Naive B cell (primary cell): Measurements from ENCODE around the gene NR2F6. TPM values are rescaled to one million over a fixed set of nuclear protein-coding genes. Genes with fewer than 3 reads are reported as not detected.

Experiments used
- ATAC-seq, 2 donors: fragments of 150-1000 bp; cut with Tn5 transposase; 2 replicates each; pipeline ENCODE4 v1.10.0; 2021; ENCODE audit warnings: low read depth in 2 of 2, mild to moderate bottlenecking in 2 of 2, moderate library complexity in 2 of 2
- DNase-seq: peaks from one replicate; pipeline ENCODE4 v3.0.0; 2022
- H3K27ac Mint-ChIP-seq, 6 donors: one replicate each; pipeline ENCODE4 v1.8.0; 2020 to 2022; ENCODE audit warnings: mild to moderate bottlenecking in 6 of 6, mixed read lengths in 6 of 6, moderate library complexity in 5 of 6, inconsistent platforms in 2 of 6
- H3K27me3 Mint-ChIP-seq, 3 donors: one replicate each; pipeline ENCODE4 v1.8.0; 2021 to 2022; ENCODE audit warnings: mixed read lengths in 3 of 3, mild to moderate bottlenecking in 1 of 3
- H3K36me3 Mint-ChIP-seq, 2 donors: one replicate each; pipeline ENCODE4 v1.8.0; 2020 to 2022; ENCODE audit warnings: mixed read lengths in 2 of 2, inconsistent platforms in 1 of 2, mild to moderate bottlenecking in 1 of 2
- H3K4me1 Mint-ChIP-seq, 3 donors: one replicate each; pipeline ENCODE4 v1.8.0; 2020 to 2022; ENCODE audit warnings: mixed read lengths in 3 of 3, inconsistent platforms in 1 of 3, mild to moderate bottlenecking in 1 of 3, moderate library complexity in 1 of 3
- H3K4me3 Mint-ChIP-seq, 8 donors: one replicate each; pipeline ENCODE4 v1.8.0; 2020 to 2022; ENCODE audit warnings: mild to moderate bottlenecking in 8 of 8, mixed read lengths in 8 of 8, moderate library complexity in 8 of 8, inconsistent platforms in 2 of 8
- H3K9me3 Mint-ChIP-seq, 7 donors: one replicate each; pipeline ENCODE4 v1.8.0; 2020 to 2022; ENCODE audit warnings: mixed read lengths in 7 of 7, mild to moderate bottlenecking in 5 of 7, inconsistent platforms in 2 of 7, moderate library complexity in 1 of 7
- polyA plus RNA-seq, 6 donors: library from polyadenylated mRNA; unstranded; fragments of 300-500 nt; fragmentation: Illumina TruSeq; gene quantifications; one replicate each; pipeline ENCODE4 v1.2.3, GENCODE V29; 2021; ENCODE audit warnings: low read depth in 6 of 6

The NR2F6 gene
- polyA plus RNA-seq, 6 donors from 2014 or later, result 0.33 to 1.6 (median 1.0) TPM; not detected in 1

- peaks cover 0 to 6% (median 4%) of the 10 kb centered on the region in 3 donors for H3K27me3 Mint-ChIP-seq
- peaks cover 4 to 18% (median 8%) of the 10 kb centered on the region in 7 donors for H3K9me3 Mint-ChIP-seq
- DNase-seq (no peak), ATAC-seq (no peak)
- no peak overlapping the region for H3K4me3 Mint-ChIP-seq
- H3K4me1 Mint-ChIP-seq, result peaks cover 5 to 9% (median 6%) of the 10 kb centered on the region in 3 donors
- no peaks in the 10 kb centered on the region for H3K36me3 Mint-ChIP-seq
- H3K27ac Mint-ChIP-seq, result peak overlapping the region in 1 of 6 donors; percentile 41
Measured at GRCh38 chr19:17259118-17259780, 13.5 kb upstream of the NR2F6 start.

DNA sequence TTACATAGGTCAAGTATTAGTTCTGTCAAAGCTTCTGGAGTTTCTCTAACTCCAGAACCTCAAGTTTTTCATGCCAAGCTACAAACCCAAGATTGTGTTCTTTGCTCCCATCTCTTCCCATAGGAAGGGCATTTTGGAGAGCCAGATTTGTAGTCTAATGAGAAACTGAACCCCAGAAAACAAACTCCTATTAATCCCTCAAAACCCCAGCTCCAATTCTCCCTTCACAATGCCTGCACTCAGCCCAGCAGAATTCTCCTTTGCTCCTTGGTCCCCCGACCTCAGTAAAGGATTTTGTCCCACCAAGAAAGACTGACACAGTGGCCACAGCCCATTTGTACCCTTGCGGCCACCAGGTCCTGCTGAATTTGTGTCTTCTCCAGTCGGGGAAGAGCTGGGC is 10.4 kb upstream of the NR2F6 start:
- H3K36me3 Mint-ChIP-seq, result no peaks in the 10 kb centered on the region
- H3K27ac Mint-ChIP-seq, result no peak overlapping the region
- H3K4me1 Mint-ChIP-seq, result peaks cover 5 to 6% (median 6%) of the 10 kb centered on the region in 3 donors
- H3K4me3 Mint-ChIP-seq, result no peak overlapping the region
- DNase-seq, result no peak
- peaks cover 0 to 6% (median 4%) of the 10 kb centered on the region in 3 donors for H3K27me3 Mint-ChIP-seq
- no peak for ATAC-seq
- H3K9me3 Mint-ChIP-seq, result peaks cover 4 to 18% (median 8%) of the 10 kb centered on the region in 7 donors

DNA sequence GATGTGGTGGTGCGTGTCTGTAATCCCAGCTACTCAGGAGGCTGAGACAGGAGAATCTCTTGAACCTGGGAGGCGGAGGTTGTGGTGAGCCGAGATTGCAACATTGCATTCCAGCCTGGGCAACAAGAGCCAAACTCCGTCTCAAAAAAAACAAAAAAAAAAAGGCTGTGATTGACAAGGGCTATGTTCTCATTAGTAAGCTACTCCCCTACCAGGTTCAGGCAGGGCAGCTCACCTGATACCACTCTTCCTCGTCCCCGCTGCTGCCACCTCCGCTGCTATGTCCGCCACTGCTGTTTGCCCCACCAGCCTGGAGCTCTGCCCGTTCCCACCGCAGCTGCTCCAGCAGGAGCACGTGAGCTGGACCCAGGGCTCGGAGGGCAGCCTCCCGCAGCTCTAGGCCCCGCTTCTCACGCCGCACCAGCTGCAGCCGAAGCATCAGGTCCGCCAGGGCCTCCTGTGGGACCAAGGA is 9.5 kb upstream of the NR2F6 start:
- H3K36me3 Mint-ChIP-seq, result no peaks in the 10 kb centered on the region
- peaks cover 0 to under 1% (median 0%) of the 10 kb centered on the region in 3 donors for H3K4me1 Mint-ChIP-seq
- no peaks in the 10 kb centered on the region for H3K27me3 Mint-ChIP-seq
- ATAC-seq (no peak), DNase-seq (no peak)
- H3K4me3 Mint-ChIP-seq, result no peak overlapping the region
- H3K9me3 Mint-ChIP-seq, result peaks cover 0 to 10% (median 5%) of the 10 kb centered on the region in 7 donors
- no peak overlapping the region for H3K27ac Mint-ChIP-seq

DNA sequence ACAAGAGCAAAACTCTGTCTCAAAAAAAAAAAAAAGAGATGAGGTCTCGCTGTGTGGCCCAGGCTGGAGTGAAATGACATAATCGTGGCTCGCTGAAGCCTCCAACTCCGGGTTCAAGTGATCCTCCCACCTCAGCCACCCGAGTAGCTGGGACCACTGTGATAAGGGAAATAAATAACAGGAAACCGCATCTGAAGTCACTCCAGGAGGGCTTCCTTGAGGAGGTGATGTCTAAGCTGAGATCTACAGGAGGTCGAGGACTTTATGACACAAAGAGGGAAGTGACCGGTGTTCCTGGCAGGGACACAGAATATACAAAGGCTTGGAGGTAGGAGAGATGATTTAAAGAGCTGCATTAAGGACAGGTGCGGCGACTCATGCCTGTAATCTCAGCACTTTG is 8.9 kb upstream of the NR2F6 start:
- Mint-ChIP-seq H3K4me3 (no peak overlapping the region), H3K27ac (no peak overlapping the region), H3K36me3 (no peaks in the 10 kb centered on the region), H3K9me3 (peaks cover 0 to 8% (median 3%) of the 10 kb centered on the region in 7 donors), H3K4me1 (peaks cover 0 to 6% (median 0%) of the 10 kb centered on the region in 3 donors), H3K27me3 (no peaks in the 10 kb centered on the region)
- no peak for DNase-seq
- no peak for ATAC-seq

DNA sequence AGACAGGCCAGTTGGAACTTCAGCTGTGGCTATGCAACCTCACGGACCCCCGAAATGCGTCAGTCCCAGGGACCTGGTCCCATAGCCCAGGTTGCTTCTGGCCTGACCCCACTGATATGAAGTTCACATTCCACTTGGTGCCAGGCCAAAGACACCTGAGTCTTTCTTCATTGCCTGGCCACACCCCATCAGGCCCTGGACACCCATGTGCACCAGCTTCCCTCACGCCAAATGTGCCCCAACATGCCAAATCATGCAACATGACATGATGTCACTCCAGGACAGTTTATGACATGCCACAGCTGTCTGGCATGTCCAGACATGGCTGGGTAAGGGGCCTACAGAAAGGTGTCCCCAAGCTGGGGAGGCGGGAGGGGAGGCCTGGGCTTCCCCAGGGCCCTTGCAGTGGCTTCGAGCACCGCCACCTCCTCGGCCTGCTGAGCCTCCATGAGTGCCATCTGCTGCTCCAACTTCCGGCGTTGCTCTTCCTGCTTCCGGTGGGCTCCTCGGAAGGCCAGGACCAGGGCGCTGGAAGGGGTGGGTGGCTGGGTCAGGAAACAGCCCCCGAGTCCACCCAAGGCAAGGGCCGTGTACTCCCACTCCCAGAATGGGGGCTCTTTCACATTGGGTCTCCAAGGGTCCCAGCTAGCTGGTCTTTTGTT is 4.3 kb upstream of the NR2F6 start:
- H3K27ac Mint-ChIP-seq, result no peak overlapping the region
- H3K36me3 Mint-ChIP-seq, result no peaks in the 10 kb centered on the region
- no peaks in the 10 kb centered on the region for H3K27me3 Mint-ChIP-seq
- H3K9me3 Mint-ChIP-seq, result no peaks in the 10 kb centered on the region
- DNase-seq, result no peak
- H3K4me3 Mint-ChIP-seq, result no peak overlapping the region
- H3K4me1 Mint-ChIP-seq, result peaks cover 10 to 20% (median 10%) of the 10 kb centered on the region in 3 donors
- no peak for ATAC-seq

DNA sequence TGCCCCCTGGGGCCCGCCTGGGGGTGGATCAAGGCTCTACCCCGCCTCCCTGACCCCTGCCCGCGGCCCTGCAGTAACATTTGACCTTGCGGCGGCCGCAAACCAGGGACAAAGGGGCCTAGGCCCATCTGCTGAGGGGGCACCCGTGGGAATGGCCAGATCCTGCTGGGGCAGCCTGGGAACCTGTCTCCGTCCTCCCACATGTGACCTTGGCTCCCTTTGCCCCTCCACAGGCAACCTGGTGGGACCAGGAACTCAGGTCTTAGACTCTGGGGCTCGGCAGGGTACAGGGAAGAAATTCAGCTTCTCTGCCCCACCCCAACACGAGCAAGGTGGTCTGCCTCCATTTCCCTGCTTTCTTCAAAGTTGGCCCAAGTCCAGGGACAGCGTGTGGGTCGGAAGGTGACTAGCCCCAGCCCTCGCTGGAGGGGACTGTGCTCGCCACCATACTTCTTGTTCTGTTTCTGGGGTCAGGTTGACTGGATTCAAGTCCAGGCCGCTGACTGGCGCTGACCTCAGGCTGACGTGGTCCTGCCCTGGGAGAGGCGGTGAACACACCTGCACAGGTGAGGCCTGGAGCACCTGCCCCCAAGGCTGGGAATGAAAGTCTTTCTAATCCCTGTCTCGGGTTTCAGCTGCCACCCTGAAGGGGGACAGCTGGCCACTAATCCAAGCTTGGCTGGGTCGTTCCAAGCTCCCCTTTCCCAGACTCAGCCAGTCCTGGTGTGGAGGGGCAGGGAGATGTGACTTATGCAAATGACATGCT is 2.5 kb upstream of the NR2F6 start:
- peak overlapping the region in 5 of 8 donors; percentile 33 to 75 (median 54) for H3K4me3 Mint-ChIP-seq
- peak overlapping the region in 1 of 6 donors; percentile 26 for H3K27ac Mint-ChIP-seq

DNA sequence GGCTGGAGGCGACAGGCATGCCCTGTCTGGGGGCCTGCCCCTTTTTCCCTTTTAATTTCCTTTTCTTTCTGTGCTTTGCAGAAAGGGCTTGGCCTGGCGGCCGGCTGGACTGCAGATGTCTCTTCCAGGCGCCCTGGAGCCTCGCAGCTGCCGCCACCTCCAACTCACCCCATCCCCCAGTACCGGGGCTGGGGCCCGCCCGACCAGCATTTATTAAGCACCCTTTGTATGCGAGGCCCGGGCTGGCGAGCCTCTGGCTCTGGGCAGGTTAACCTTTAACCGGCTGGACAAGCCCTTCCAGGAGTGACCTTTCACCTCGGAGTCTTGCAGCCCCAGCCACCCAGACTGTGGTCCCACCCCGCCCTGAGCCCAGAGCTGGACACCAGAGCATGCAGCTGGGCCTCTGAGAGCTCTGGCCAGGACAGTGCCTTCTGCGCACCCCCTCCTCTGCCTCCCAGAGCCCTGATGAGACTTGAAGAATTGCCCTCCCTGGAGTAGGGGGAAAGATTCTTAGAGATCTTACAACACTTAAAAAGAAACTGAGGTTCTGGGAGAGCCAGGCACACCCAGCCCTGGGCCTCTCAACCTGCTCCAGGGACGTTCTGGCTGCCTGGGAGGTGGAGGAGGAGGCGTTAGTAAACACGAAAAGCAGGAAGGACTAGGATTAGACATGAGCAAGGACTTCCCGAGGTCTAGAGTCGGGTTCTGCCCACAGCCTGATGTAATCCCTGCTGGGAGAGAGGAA is 1.1 kb upstream of the NR2F6 start:
- ATAC-seq (no peak), DNase-seq (no peak)
- Mint-ChIP-seq H3K4me3 (peak overlapping the region; percentile 81 to 98 (median 95)), H3K27me3 (no peaks in the 10 kb centered on the region), H3K9me3 (no peaks in the 10 kb centered on the region), H3K36me3 (no peaks in the 10 kb centered on the region), H3K27ac (peak overlapping the region in 2 of 6 donors; percentile 92 to 98), H3K4me1 (peaks cover 16 to 29% (median 27%) of the 10 kb centered on the region in 3 donors)

More for the DNA sequence above, 2.5 kb upstream of the NR2F6 start:
- DNase-seq (no peak), ATAC-seq (no peak)
- H3K27me3 Mint-ChIP-seq, result no peaks in the 10 kb centered on the region
- peaks cover 10 to 21% (median 19%) of the 10 kb centered on the region in 3 donors for H3K4me1 Mint-ChIP-seq
- H3K9me3 Mint-ChIP-seq, result no peaks in the 10 kb centered on the region
- no peaks in the 10 kb centered on the region for H3K36me3 Mint-ChIP-seq

DNA sequence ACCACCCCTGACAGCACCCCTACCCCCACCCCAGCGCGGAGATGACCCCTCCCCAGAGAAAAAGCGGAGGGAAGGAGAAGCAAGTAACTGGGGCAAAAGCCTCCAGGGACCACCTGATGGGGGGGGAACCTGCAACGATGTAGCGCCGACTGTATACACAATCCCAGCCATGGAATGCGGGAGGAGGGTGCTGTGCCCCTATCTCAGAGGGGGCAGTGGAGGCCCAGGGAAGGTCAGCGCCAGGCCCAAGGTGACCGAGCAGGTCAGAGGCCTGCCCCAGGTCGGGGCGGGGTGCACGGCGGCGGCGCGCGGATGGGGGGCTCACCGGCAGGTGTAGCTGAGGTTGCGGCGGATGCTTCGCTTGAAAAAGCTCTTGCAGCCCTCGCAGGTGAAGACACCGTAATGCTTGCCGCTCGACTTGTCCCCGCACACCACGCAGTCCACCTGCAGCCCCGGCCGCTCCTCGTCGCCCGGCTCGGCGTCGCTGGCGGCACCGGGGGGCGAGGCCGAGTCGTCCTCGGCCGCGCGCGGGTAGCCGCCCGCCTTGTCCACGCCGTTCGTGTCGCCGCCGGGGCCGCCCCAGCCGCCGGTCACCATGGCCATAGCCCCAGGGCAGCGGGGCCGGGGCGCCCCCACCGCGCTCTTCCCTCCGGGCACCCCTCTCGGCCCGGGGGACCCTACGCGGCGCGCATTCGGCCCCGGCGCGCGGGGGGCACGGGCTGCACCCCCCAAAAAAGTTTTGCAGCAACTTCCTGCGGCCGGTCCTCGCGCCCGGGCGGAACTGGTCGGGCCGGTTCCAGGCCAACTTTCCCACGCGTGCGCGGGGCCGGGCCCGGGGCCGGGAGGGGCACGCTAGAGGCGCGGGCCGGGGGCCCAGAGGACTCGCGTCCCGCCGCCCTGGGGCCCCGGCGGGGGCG is 843 bp downstream of the NR2F6 start:
- Mint-ChIP-seq H3K27me3 (no peaks in the 10 kb centered on the region), H3K9me3 (no peaks in the 10 kb centered on the region), H3K27ac (peak overlapping the region in 3 of 6 donors; percentile 44 to 74 (median 54)), H3K4me3 (peak overlapping the region; percentile 37 to 80 (median 68)), H3K4me1 (peaks cover 16 to 32% (median 23%) of the 10 kb centered on the region in 3 donors), H3K36me3 (no peaks in the 10 kb centered on the region)
- ATAC-seq, result peak in 1 of 2 donors; percentile 3
- no peak for DNase-seq

DNA sequence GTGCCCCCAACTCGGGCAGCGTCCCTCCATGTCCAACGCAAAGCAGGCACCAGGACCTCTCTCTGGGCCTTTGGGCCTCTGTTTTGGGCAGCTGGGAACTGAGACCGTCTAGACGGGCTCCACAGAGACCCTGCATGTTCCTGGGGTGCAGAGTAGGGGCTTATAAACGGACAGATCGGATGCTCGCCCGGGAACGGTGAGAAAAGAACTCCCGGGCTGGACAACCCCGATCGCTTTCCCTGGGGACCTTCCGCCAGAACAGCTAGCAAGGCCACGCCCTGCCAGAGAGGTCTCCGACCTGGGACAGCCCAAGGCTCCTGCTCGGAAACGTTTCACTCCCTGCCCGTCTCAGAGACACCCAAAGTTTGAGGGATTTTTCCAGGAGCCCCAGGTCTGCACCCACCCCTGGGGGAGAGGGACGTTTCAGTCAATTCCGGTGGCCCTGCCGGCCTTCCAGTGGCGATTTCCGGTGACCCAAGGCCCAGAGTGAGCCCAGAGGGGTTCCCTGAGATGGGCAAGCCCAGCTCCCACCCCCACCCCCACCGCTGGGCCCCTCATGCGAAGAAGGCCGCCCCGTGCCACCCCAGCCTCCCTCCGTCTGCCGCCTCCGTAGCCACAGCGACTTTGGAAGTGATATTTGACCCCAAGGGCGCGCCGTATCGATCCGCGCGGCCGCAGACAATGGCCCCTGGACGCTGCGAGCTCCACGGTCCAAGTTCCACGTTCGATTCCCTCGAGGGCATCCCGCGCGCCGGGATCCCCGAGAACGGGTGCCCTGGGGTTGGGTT is 1.7 kb downstream of the NR2F6 start:
- no peaks in the 10 kb centered on the region for H3K36me3 Mint-ChIP-seq

DNA sequence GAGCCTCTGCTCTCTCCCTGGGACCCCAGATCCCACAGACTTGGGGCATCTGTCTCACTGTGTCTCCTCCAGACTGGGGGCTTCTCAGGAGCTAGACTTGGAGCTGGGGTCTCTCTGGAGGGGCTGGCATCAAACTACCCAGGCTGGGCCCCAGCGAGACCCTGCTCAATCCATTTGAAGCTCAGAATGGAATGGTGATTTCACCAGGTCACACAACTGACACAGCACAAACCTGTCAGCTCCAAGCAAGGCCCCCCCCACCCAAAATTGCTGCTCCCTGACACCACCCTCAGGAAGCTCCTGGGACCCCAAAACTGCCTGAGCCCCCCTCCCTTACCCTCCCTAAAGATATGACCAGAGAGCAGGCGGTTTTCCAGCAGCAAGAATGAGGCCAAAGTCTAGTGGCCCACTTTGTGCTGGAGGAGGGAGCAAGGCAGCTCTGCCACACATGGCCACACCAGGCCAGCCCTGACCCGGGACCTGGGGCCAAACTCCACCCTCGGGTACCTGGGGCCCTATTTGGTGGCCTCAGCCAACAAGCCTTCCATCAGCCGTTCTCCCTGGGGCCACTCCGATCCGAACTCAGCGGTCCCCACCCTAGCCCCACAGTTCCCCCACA is 2.4 kb downstream of the NR2F6 start:
- Mint-ChIP-seq H3K4me1 (peaks cover 16 to 32% (median 21%) of the 10 kb centered on the region in 3 donors), H3K36me3 (no peaks in the 10 kb centered on the region), H3K4me3 (peak overlapping the region in 6 of 8 donors; percentile 5 to 82 (median 64)), H3K9me3 (no peaks in the 10 kb centered on the region), H3K27me3 (no peaks in the 10 kb centered on the region), H3K27ac (peak overlapping the region in 5 of 6 donors; percentile 20 to 75 (median 51))
- ATAC-seq (no peak), DNase-seq (no peak)

More for the DNA sequence above, 1.7 kb downstream of the NR2F6 start:
- Mint-ChIP-seq H3K27ac (peak overlapping the region in 4 of 6 donors; percentile 20 to 74 (median 49)), H3K27me3 (no peaks in the 10 kb centered on the region), H3K4me3 (peak overlapping the region; percentile 44 to 80 (median 68)), H3K9me3 (no peaks in the 10 kb centered on the region), H3K4me1 (peaks cover 16 to 32% (median 21%) of the 10 kb centered on the region in 3 donors)
- DNase-seq (no peak), ATAC-seq (no peak)
